Measurements from ENCODE around the gene LBHD2. TPM values are rescaled to one million over a fixed set of nuclear protein-coding genes. Genes with fewer than 3 reads are reported as not detected.

Gene LBHD2
- total RNA-seq, 1 experiment from 2014 or later: not detected

DNA sequence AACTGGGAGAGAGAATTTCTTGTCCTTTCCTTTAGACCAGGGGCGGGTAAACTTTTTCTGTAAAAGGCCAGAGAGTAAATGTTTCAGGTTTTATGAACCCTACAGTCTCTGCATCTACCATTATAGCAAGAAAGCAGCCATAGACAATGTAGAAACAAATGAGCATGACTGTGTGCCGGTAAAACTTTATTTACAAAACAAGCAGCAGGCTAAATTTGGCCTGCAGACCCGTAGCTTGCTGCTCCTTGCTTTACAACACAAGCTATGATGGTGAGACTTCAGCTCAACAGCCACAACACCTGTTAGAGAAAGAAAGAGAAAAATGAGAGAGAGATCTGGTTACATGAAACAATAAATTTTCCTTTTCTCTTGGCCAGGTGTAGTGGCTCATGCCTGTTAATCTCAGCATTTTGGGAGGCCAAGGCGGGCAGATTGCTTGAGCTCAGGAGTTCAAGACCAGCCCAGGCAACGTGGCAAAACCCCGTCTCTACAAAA is 22.5 kb upstream of the LBHD2 start:
- H3K4me1 ChIP-seq (ENCODE audit: control insufficient read depth, insufficient read depth, low read length): peaks cover 11% of the 10 kb centered on the region
- CTCF ChIA-PET: no interaction called here
- intact Hi-C loops (cut with micrococcal nuclease; ENCODE audit: unreplicated experiment): no loop called here
- DNase-seq (ENCODE audit: low read depth, low spot score) (no peak), ATAC-seq (no peak)
- in situ Hi-C loops (cut with HindIII; ENCODE audit: low pct_unique_long_range_greater_than_20kb, low sequenced_read_pairs): no loop called here
- BruUV-seq (replicated peaks): no TSS peak
- POLR2A ChIA-PET: no interaction called here
- no peak overlapping the region for H3K27ac ChIP-seq (ENCODE audit: low read length)
- H3K9me3 ChIP-seq (ENCODE audit: control insufficient read depth, insufficient read depth, low read depth, low read length): no peaks in the 10 kb centered on the region
- TF ChIP-seq, protein P1, sequence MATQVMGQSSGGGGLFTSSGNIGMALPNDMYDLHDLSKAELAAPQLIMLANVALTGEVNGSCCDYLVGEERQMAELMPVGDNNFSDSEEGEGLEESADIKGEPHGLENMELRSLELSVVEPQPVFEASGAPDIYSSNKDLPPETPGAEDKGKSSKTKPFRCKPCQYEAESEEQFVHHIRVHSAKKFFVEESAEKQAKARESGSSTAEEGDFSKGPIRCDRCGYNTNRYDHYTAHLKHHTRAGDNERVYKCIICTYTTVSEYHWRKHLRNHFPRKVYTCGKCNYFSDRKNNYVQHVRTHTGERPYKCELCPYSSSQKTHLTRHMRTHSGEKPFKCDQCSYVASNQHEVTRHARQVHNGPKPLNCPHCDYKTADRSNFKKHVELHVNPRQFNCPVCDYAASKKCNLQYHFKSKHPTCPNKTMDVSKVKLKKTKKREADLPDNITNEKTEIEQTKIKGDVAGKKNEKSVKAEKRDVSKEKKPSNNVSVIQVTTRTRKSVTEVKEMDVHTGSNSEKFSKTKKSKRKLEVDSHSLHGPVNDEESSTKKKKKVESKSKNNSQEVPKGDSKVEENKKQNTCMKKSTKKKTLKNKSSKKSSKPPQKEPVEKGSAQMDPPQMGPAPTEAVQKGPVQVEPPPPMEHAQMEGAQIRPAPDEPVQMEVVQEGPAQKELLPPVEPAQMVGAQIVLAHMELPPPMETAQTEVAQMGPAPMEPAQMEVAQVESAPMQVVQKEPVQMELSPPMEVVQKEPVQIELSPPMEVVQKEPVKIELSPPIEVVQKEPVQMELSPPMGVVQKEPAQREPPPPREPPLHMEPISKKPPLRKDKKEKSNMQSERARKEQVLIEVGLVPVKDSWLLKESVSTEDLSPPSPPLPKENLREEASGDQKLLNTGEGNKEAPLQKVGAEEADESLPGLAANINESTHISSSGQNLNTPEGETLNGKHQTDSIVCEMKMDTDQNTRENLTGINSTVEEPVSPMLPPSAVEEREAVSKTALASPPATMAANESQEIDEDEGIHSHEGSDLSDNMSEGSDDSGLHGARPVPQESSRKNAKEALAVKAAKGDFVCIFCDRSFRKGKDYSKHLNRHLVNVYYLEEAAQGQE (IDR thresholded peaks at IDR 0.05; ENCODE audit: insufficient read depth in 1 of 2, low read depth in 2 of 2, low read length in 1 of 2): no peak
- TF ChIP-seq POLR2AphosphoS5 (IDR thresholded peaks at IDR 0.05; ENCODE audit: low read depth, low read length) (no peak), SIN3A (IDR thresholded peaks at IDR 0.05; ENCODE audit: borderline replicate concordance, insufficient read depth, low read depth, low read length) (no peak), TCF7L2 (IDR thresholded peaks at IDR 0.05; ENCODE audit: low read depth, low read length) (no peak)
- TF ChIP-seq, protein P2, sequence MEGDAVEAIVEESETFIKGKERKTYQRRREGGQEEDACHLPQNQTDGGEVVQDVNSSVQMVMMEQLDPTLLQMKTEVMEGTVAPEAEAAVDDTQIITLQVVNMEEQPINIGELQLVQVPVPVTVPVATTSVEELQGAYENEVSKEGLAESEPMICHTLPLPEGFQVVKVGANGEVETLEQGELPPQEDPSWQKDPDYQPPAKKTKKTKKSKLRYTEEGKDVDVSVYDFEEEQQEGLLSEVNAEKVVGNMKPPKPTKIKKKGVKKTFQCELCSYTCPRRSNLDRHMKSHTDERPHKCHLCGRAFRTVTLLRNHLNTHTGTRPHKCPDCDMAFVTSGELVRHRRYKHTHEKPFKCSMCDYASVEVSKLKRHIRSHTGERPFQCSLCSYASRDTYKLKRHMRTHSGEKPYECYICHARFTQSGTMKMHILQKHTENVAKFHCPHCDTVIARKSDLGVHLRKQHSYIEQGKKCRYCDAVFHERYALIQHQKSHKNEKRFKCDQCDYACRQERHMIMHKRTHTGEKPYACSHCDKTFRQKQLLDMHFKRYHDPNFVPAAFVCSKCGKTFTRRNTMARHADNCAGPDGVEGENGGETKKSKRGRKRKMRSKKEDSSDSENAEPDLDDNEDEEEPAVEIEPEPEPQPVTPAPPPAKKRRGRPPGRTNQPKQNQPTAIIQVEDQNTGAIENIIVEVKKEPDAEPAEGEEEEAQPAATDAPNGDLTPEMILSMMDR (IDR thresholded peaks at IDR 0.05): no peak
- no peaks in the 10 kb centered on the region for H3K27me3 ChIP-seq (ENCODE audit: control insufficient read depth, insufficient read depth, low read length)
- H3K36me3 ChIP-seq (ENCODE audit: control insufficient read depth, insufficient read depth, low read length): no peaks in the 10 kb centered on the region
- no peak overlapping the region for H3K4me3 ChIP-seq (ENCODE audit: low read depth in 2 of 2, low read length in 2 of 2)

DNA sequence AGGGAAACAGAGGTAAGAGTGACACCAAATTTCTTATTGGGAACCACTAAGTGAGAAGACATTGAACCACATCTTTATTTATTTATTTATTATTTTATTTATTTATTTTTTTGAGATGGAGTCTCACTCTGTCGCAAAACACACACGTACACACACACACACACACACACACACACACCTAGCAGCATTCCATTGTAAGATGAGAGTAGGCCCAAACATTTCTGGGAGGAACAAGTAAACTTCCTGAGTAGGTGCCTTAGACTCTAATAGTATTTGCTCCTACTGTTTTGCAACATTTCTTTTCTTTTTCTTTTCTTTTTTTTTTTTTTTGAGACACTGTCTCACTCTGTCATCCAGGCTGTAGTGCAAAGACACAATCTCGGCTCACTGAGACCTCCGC is 19.6 kb upstream of the LBHD2 start:
- H3K4me3 ChIP-seq (ENCODE audit: low read depth in 2 of 2, low read length in 2 of 2): no peak overlapping the region
- H3K36me3 ChIP-seq (ENCODE audit: control insufficient read depth, insufficient read depth, low read length): no peaks in the 10 kb centered on the region
- intact Hi-C loops (cut with micrococcal nuclease; ENCODE audit: unreplicated experiment) (no loop called here), in situ Hi-C loops (cut with HindIII; ENCODE audit: low pct_unique_long_range_greater_than_20kb, low sequenced_read_pairs) (no loop called here)
- no peaks in the 10 kb centered on the region for H3K9me3 ChIP-seq (ENCODE audit: control insufficient read depth, insufficient read depth, low read depth, low read length)
- TF ChIP-seq SIN3A (IDR thresholded peaks at IDR 0.05; ENCODE audit: borderline replicate concordance, insufficient read depth, low read depth, low read length) (no peak), POLR2AphosphoS5 (IDR thresholded peaks at IDR 0.05; ENCODE audit: low read depth, low read length) (no peak), TCF7L2 (IDR thresholded peaks at IDR 0.05; ENCODE audit: low read depth, low read length) (no peak)
- TF ChIP-seq, protein P1 (IDR thresholded peaks at IDR 0.05; ENCODE audit: insufficient read depth in 1 of 2, low read depth in 2 of 2, low read length in 1 of 2): no peak
- TF ChIP-seq, protein P2 (IDR thresholded peaks at IDR 0.05): no peak
- CTCF ChIA-PET: no interaction called here
- no peak overlapping the region for H3K27ac ChIP-seq (ENCODE audit: low read length)
- DNase-seq (ENCODE audit: low read depth, low spot score): no peak
- POLR2A ChIA-PET: no interaction called here
- no peaks in the 10 kb centered on the region for H3K27me3 ChIP-seq (ENCODE audit: control insufficient read depth, insufficient read depth, low read length)
- peaks cover 5% of the 10 kb centered on the region for H3K4me1 ChIP-seq (ENCODE audit: control insufficient read depth, insufficient read depth, low read length)
- no peak for ATAC-seq
- no TSS peak for BruUV-seq (replicated peaks)

Measured in Panc1 (cell line).